ENCODE data around the gene ZNF70. TPM values are rescaled to one million over a fixed set of nuclear protein-coding genes. Genes with fewer than 3 reads are reported as not detected.

Gene ZNF70
- 3.3 and 4.5 TPM in 2 replicates for total RNA-seq

GRCh38 chr22:23750714-23751440 lies at the start of gene ZNF70:
Gene ZNF70, minus strand, starts transcription at chr22:23751112. Its CDS starts 5,972 bp downstream, at chr22:23745140.

GRCh38 chr22:23786752-23787599 lies 36.1 kb upstream of the ZNF70 start, which contains the start of gene SMARCB1:
Gene SMARCB1, plus strand, starts transcription at chr22:23786966. Its CDS starts 204 bp downstream, at chr22:23787170.

GRCh38 chr22:23772649-23773473 lies 21.9 kb upstream of the ZNF70 start, which contains the start of gene MMP11:
Gene MMP11, plus strand, starts transcription at chr22:23772849. Its CDS starts 22 bp downstream, at chr22:23772871.

GRCh38 chr22:23767673-23768548 lies 17.0 kb upstream of the ZNF70 start, which contains the start of gene CHCHD10:
Gene CHCHD10, minus strand, starts transcription at chr22:23767972. Its CDS starts 98 bp downstream, at chr22:23767874.

GRCh38 chr22:23762842-23763578 lies 12.1 kb upstream of the ZNF70 start, which contains the start of gene C22orf15:
Gene C22orf15, plus strand, starts transcription at chr22:23762990. Its CDS starts 317 bp downstream, at chr22:23763307.

GRCh38 chr22:23754220-23754919 lies 3.5 kb upstream of the ZNF70 start, which contains the start of gene VPREB3:
Gene VPREB3, minus strand, starts transcription at chr22:23754425. Its CDS starts 62 bp downstream, at chr22:23754363.

GRCh38 chr22:23690713-23691112 lies 60.2 kb downstream of the ZNF70 start, which contains the start of gene RGL4:
Gene RGL4, plus strand, starts transcription at chr22:23691013. Its CDS starts 1,018 bp downstream, at chr22:23692031.

Other genes starting within 250 kb of the ZNF70 start
- gene IGLL1, start 170.8 kb downstream of the ZNF70 start, total RNA-seq: not detected in 2 replicates
- gene DRICH1, start 118.8 kb downstream of the ZNF70 start, total RNA-seq: 0.31 TPM in 1 of 2 replicates, not detected in the other
- gene RGL4, start 60.1 kb downstream of the ZNF70 start, total RNA-seq: not detected in 2 replicates
- gene VPREB3, start 3.3 kb upstream of the ZNF70 start, total RNA-seq: not detected in 2 replicates
- gene C22orf15, start 11.9 kb upstream of the ZNF70 start, total RNA-seq: 2.1 and 3.5 TPM in 2 replicates
- 3.2 and 5.5 TPM in 2 replicates for gene CHCHD10, start 16.9 kb upstream of the ZNF70 start, total RNA-seq
- 4.6 and 5.2 TPM in 2 replicates for gene MMP11, start 21.7 kb upstream of the ZNF70 start, total RNA-seq
- gene SMARCB1, start 35.9 kb upstream of the ZNF70 start, total RNA-seq: 16.2 and 17.1 TPM in 2 replicates
- 0.19 and 0.53 TPM in 2 replicates for gene DERL3, start 87.9 kb upstream of the ZNF70 start, total RNA-seq
- 11.1 and 11.3 TPM in 2 replicates for gene SLC2A11, start 106.8 kb upstream of the ZNF70 start, total RNA-seq
- gene MIF, start 143.3 kb upstream of the ZNF70 start, total RNA-seq: 161 and 200 TPM in 2 replicates
- gene GSTT2B, start 210.1 kb upstream of the ZNF70 start, total RNA-seq: 0.79 and 1.2 TPM in 2 replicates
- 0.62 and 0.92 TPM in 2 replicates for gene DDTL, start 215.8 kb upstream of the ZNF70 start, total RNA-seq
- 82.2 and 91.0 TPM in 2 replicates for gene DDT, start 223.3 kb upstream of the ZNF70 start, total RNA-seq
- gene GSTT2, start 229.0 kb upstream of the ZNF70 start, total RNA-seq: not detected in 2 replicates

Measured in aortic smooth muscle cell (primary cell).